RWPE2 (cell line): ENCODE data around the gene MOG.

Source experiments
- ATAC-seq: fragments of 200-7000 bp; cut with Tn5 transposase; 3 replicates; pipeline ENCODE4 v1.9.1; 2021; ENCODE audit warnings: low read depth
- DNase-seq: peaks from one replicate; pipeline ENCODE4 v3.0.0-alpha.2; 2020; ENCODE audit warnings: low spot score
- H3K27ac ChIP-seq: fragments of 450-650 bp; 2 replicates; pipeline ENCODE4 v1.5.1; 2017; ENCODE audit warnings: mild to moderate bottlenecking; ENCODE audit not compliant: poor library complexity, severe bottlenecking
- H3K27me3 ChIP-seq: fragments of 250-450 bp; sonication (Bioruptor Pico); 2 replicates; pipeline ENCODE4 v1.5.1; 2021; ENCODE audit warnings: mild to moderate bottlenecking, moderate library complexity; ENCODE audit not compliant: insufficient read depth, poor library complexity, severe bottlenecking
- H3K36me3 ChIP-seq: fragments of 250-450 bp; sonication (Bioruptor Pico); 2 replicates; pipeline ENCODE4 v1.5.1; 2020; ENCODE audit warnings: low read depth, mild to moderate bottlenecking, moderate library complexity
- H3K4me1 ChIP-seq: fragments of 250-450 bp; sonication (Bioruptor Pico); 2 replicates; pipeline ENCODE4 v1.5.1; 2021; ENCODE audit warnings: mild to moderate bottlenecking, moderate library complexity; ENCODE audit not compliant: insufficient read depth, poor library complexity, severe bottlenecking
- H3K4me3 ChIP-seq: fragments of 250-450 bp; sonication (Bioruptor Pico); 2 replicates; pipeline ENCODE4 v1.5.1; 2021; ENCODE audit warnings: mild to moderate bottlenecking, moderate library complexity; ENCODE audit not compliant: severe bottlenecking
- H3K9me3 ChIP-seq: fragments of 250-450 bp; sonication (Bioruptor Pico); 2 replicates; pipeline ENCODE4 v1.5.1; 2021; ENCODE audit warnings: mild to moderate bottlenecking, moderate library complexity; ENCODE audit not compliant: severe bottlenecking
- CTCF ChIP-seq: fragments of 450-650 bp; IDR thresholded peaks from one replicate; pipeline ENCODE4 v1.5.1; 2017; ENCODE audit warnings: mild to moderate bottlenecking, moderate library complexity; ENCODE audit not compliant: poor library complexity, severe bottlenecking

The MOG gene

GRCh38 chr6:29679962-29680361 is 23.1 kb downstream of the MOG start:
- Histone ChIP-seq H3K4me1 (peaks cover 41% of the 10 kb centered on the region), H3K9me3 (no peaks in the 10 kb centered on the region), H3K27me3 (no peaks in the 10 kb centered on the region), H3K27ac (peak overlapping the region; percentile 95), H3K4me3 (peak overlapping the region; percentile 58), H3K36me3 (peaks cover 25% of the 10 kb centered on the region)
- TF ChIP-seq CTCF = no peak
- ATAC-seq = peak; percentile 46
- peak; percentile 75 for DNase-seq

- Histone ChIP-seq H3K4me1 (peaks cover 41% of the 10 kb centered on the region), H3K36me3 (peaks cover 21% of the 10 kb centered on the region), H3K27ac (peak overlapping the region; percentile 95), H3K4me3 (peak overlapping the region; percentile 58), H3K9me3 (no peaks in the 10 kb centered on the region), H3K27me3 (no peaks in the 10 kb centered on the region)
- TF ChIP-seq CTCF = no peak
- DNase-seq = no peak
- ATAC-seq = no peak
Observed at GRCh38 chr6:29680416-29680815, 23.5 kb downstream of the MOG start.

GRCh38 chr6:29680904-29681303 is 24.0 kb downstream of the MOG start, which contains the start of gene ZFP57:
ZFP57 (minus strand) TSS chr6:29681152; CDS start chr6:29677003, 4,149 bp downstream.
- DNase-seq (no peak), ATAC-seq (no peak)
- Histone ChIP-seq H3K4me1 (peaks cover 37% of the 10 kb centered on the region), H3K9me3 (no peaks in the 10 kb centered on the region), H3K36me3 (peaks cover 16% of the 10 kb centered on the region), H3K27ac (peak within 1 kb of the TSS; percentile 95), H3K27me3 (no peaks in the 10 kb centered on the region), H3K4me3 (peak within 1 kb of the TSS; percentile 58)
- no peak for TF ChIP-seq CTCF

GRCh38 chr6:29681811-29682210 is 24.9 kb downstream of the MOG start:
- no peak for TF ChIP-seq CTCF
- DNase-seq (no peak), ATAC-seq (no peak)
- Histone ChIP-seq H3K36me3 (peaks cover 13% of the 10 kb centered on the region), H3K4me1 (peaks cover 32% of the 10 kb centered on the region), H3K9me3 (no peaks in the 10 kb centered on the region), H3K27me3 (no peaks in the 10 kb centered on the region), H3K4me3 (no peak overlapping the region), H3K27ac (peak overlapping the region; percentile 95)

GRCh38 chr6:29685718-29686326 is 28.9 kb downstream of the MOG start:
- no peak overlapping the region for H3K27ac ChIP-seq
- DNase-seq (no peak), ATAC-seq (peak; percentile 54; the same call in 1 of the 3 replicates)
- no peaks in the 10 kb centered on the region for H3K27me3 ChIP-seq
- H3K36me3 ChIP-seq = no peaks in the 10 kb centered on the region
- TF ChIP-seq CTCF = peak; percentile 48
- H3K9me3 ChIP-seq = no peaks in the 10 kb centered on the region
- H3K4me1 ChIP-seq = no peaks in the 10 kb centered on the region
- no peak overlapping the region for H3K4me3 ChIP-seq
